ENCODE data around the gene GRM1.

GRCh38 chr6:146269482-146269881 lies 240.6 kb downstream of the GRM1 start:
- TF ChIP-seq, protein P1, sequence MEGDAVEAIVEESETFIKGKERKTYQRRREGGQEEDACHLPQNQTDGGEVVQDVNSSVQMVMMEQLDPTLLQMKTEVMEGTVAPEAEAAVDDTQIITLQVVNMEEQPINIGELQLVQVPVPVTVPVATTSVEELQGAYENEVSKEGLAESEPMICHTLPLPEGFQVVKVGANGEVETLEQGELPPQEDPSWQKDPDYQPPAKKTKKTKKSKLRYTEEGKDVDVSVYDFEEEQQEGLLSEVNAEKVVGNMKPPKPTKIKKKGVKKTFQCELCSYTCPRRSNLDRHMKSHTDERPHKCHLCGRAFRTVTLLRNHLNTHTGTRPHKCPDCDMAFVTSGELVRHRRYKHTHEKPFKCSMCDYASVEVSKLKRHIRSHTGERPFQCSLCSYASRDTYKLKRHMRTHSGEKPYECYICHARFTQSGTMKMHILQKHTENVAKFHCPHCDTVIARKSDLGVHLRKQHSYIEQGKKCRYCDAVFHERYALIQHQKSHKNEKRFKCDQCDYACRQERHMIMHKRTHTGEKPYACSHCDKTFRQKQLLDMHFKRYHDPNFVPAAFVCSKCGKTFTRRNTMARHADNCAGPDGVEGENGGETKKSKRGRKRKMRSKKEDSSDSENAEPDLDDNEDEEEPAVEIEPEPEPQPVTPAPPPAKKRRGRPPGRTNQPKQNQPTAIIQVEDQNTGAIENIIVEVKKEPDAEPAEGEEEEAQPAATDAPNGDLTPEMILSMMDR (IDR thresholded peaks at IDR 0.05) = no peak
- TF ChIP-seq POLR2A (IDR thresholded peaks at IDR 0.05) = no peak
